ENCODE data around the gene CDH12. TPM values are rescaled to one million over a fixed set of nuclear protein-coding genes. Genes with fewer than 3 reads are reported as not detected.
"Not testable (repeated sequence)": the region's sequence is repeated elsewhere in the genome, so short reads cannot be mapped to it uniquely, and the experiment has no call there.

Gene CDH12
- total and polyA plus RNA-seq, 7 donors = not detected

- Histone ChIP-seq H3K27ac (no peak overlapping the region), H3K27me3 (ENCODE audit: insufficient read depth in 3 of 3, low read length in 2 of 3) (no peaks in the 10 kb centered on the region), H3K9me3 (no peaks in the 10 kb centered on the region), H3K4me1 (no peaks in the 10 kb centered on the region), H3K4me3 (no peak overlapping the region), H3K36me3 (ENCODE audit: insufficient read depth in 1 of 2, low read depth in 1 of 2) (no peaks in the 10 kb centered on the region)
- ATAC-seq (no peak), DNase-seq (no peak)
- no peak for TF ChIP-seq CTCF (IDR thresholded peaks at IDR 0.05)
- 74 to 85% (median 77%) methylated on average over 1 of the region's 1 CpG for WGBS, 3 donors
- intact Hi-C loops (cut with DNase I) = no loop called here
Measured at GRCh38 chr5:22023784-22024183, 829.4 kb downstream of the CDH12 start.

- H3K27me3 ChIP-seq (ENCODE audit: insufficient read depth in 3 of 3, low read length in 2 of 3); H3K36me3 ChIP-seq (ENCODE audit: insufficient read depth in 1 of 2, low read depth in 1 of 2); H3K9me3 ChIP-seq; ATAC-seq; H3K4me1 ChIP-seq; DNase-seq; H3K27ac ChIP-seq; H3K4me3 ChIP-seq; intact Hi-C loops (cut with DNase I): not testable (repeated sequence)
- 57 to 72% (median 59%) methylated on average over 3 of the region's 3 CpGs for WGBS, 3 donors
Measured at GRCh38 chr5:22012893-22013292, 840.3 kb downstream of the CDH12 start.

- ATAC-seq; H3K36me3 ChIP-seq (ENCODE audit: insufficient read depth in 1 of 2, low read depth in 1 of 2); H3K4me1 ChIP-seq; intact Hi-C loops (cut with DNase I); H3K4me3 ChIP-seq; H3K27me3 ChIP-seq (ENCODE audit: insufficient read depth in 3 of 3, low read length in 2 of 3); H3K27ac ChIP-seq; DNase-seq; H3K9me3 ChIP-seq: not testable (repeated sequence)
- 67 to 69% (median 68%) methylated on average over 3 to 4 of the region's 4 CpGs for WGBS, 3 donors
Measured at GRCh38 chr5:22010808-22011207, 842.3 kb downstream of the CDH12 start.

- H3K27ac ChIP-seq; DNase-seq; ATAC-seq; H3K36me3 ChIP-seq (ENCODE audit: insufficient read depth in 1 of 2, low read depth in 1 of 2); H3K4me3 ChIP-seq; H3K4me1 ChIP-seq; H3K27me3 ChIP-seq (ENCODE audit: insufficient read depth in 3 of 3, low read length in 2 of 3); H3K9me3 ChIP-seq; intact Hi-C loops (cut with DNase I): not testable (repeated sequence)
- WGBS, 3 donors = 60 to 67% (median 61%) methylated on average over 2 of the region's 2 CpGs
Measured at GRCh38 chr5:22001097-22001496, 852.0 kb downstream of the CDH12 start.

- 60 to 75% (median 66%) methylated on average over 1 of the region's 1 CpG for WGBS, 3 donors
- not testable (repeated sequence) for H3K9me3 ChIP-seq; H3K27me3 ChIP-seq (ENCODE audit: insufficient read depth in 3 of 3, low read length in 2 of 3)
Measured at GRCh38 chr5:21985799-21986198, 867.3 kb downstream of the CDH12 start.

GRCh38 chr5:21951571-21951970, 901.6 kb downstream of the CDH12 start:
- intact Hi-C loops (cut with DNase I); ATAC-seq: not testable (repeated sequence)
- 45 to 88% (median 74%) methylated on average over 1 of the region's 1 CpG for WGBS, 3 donors

More at GRCh38 chr5:21985799-21986198, 867.3 kb downstream of the CDH12 start:
- H3K36me3 ChIP-seq (ENCODE audit: insufficient read depth in 1 of 2, low read depth in 1 of 2); intact Hi-C loops (cut with DNase I); H3K27ac ChIP-seq; H3K4me1 ChIP-seq; DNase-seq; ATAC-seq; H3K4me3 ChIP-seq: not testable (repeated sequence)

GRCh38 chr5:21931116-21931515, 922.0 kb downstream of the CDH12 start:
- TF ChIP-seq CTCF (IDR thresholded peaks at IDR 0.05) = no peak
- 22 to 46% (median 24%) methylated on average over 1 of the region's 1 CpG for WGBS, 3 donors
- DNase-seq (no peak), ATAC-seq (no peak)
- Histone ChIP-seq H3K4me3 (no peak overlapping the region), H3K27me3 (ENCODE audit: insufficient read depth in 3 of 3, low read length in 2 of 3) (no peaks in the 10 kb centered on the region), H3K4me1 (no peaks in the 10 kb centered on the region), H3K9me3 (peaks cover 6% of the 10 kb centered on the region), H3K36me3 (ENCODE audit: insufficient read depth in 1 of 2, low read depth in 1 of 2) (no peaks in the 10 kb centered on the region), H3K27ac (no peak overlapping the region)
- intact Hi-C loops (cut with DNase I) = no loop called here

More at GRCh38 chr5:21951571-21951970, 901.6 kb downstream of the CDH12 start:
- not testable (repeated sequence) for H3K9me3 ChIP-seq; H3K27ac ChIP-seq; H3K36me3 ChIP-seq (ENCODE audit: insufficient read depth in 1 of 2, low read depth in 1 of 2); H3K4me3 ChIP-seq; H3K4me1 ChIP-seq; H3K27me3 ChIP-seq (ENCODE audit: insufficient read depth in 3 of 3, low read length in 2 of 3); DNase-seq

Data from psoas muscle (tissue), 8 donors.